ENCODE measurements around the gene QPRT. TPM values are rescaled to one million over a fixed set of nuclear protein-coding genes. Genes with fewer than 3 reads are reported as not detected.

Gene QPRT
- total and polyA plus RNA-seq, 2 of the 8 experiments (the other 6 are each of a cell fraction or from before 2014, with no cell fraction given) = 89.0 to 102 TPM

- TF ChIP-seq HDAC6 (IDR thresholded peaks at IDR 0.05; ENCODE audit: low read depth, low read length) = no peak
- TF ChIP-seq RBBP5 (IDR thresholded peaks at IDR 0.05; ENCODE audit: borderline replicate concordance, low read depth, low read length) = no peak
- no peak for TF ChIP-seq POU5F1 (IDR thresholded peaks at IDR 0.05; ENCODE audit: low read depth, low read length)
- no peak for TF ChIP-seq ATF3 (IDR thresholded peaks at IDR 0.05; ENCODE audit: insufficient read depth, low read depth, low read length)
Observed at GRCh38 chr16:29744541-29745101, 65.6 kb downstream of the QPRT start (continued).
